Neural crest cell (in vitro differentiated cells): ENCODE measurements around the gene NFIX. TPM values are rescaled to one million over a fixed set of nuclear protein-coding genes. Genes with fewer than 3 reads are reported as not detected.

ENCODE experiments used
- DNase-seq: peaks from one replicate; pipeline ENCODE4 v3.0.0; 2021; ENCODE audit warnings: low read depth, mixed read lengths, low spot score
- H3K27ac Mint-ChIP-seq: one replicate; pipeline ENCODE4 v1.8.0; 2021; ENCODE audit warnings: mild to moderate bottlenecking, mixed read lengths; ENCODE audit not compliant: unreplicated experiment
- H3K27me3 Mint-ChIP-seq: 2 replicates; pipeline ENCODE4 v1.8.0; 2021; ENCODE audit warnings: low read depth, mild to moderate bottlenecking, mixed read lengths
- H3K36me3 Mint-ChIP-seq: 2 replicates; pipeline ENCODE4 v1.8.0; 2021; ENCODE audit warnings: low read depth, mild to moderate bottlenecking, mixed read lengths
- H3K4me1 Mint-ChIP-seq: 2 replicates; pipeline ENCODE4 v1.8.0; 2021; ENCODE audit warnings: mixed read lengths
- H3K4me3 Mint-ChIP-seq: one replicate; pipeline ENCODE4 v1.8.0; 2021; ENCODE audit warnings: mild to moderate bottlenecking, mixed read lengths
- H3K9me3 Mint-ChIP-seq: 2 replicates; pipeline ENCODE4 v1.8.0; 2021; ENCODE audit warnings: mixed read lengths
- total RNA-seq: library from RNA; stranded (reverse); gene quantifications from 2 replicates; pipeline ENCODE4 v1.2.1, GENCODE V29; 2021
- TF ChIP-seq, protein P1 (sequence below): fragments of 200-600 bp; sonication (generic); conservative IDR thresholded peaks from 2 replicates; pipeline ENCODE4 v1.5.0; 2021; ENCODE audit warnings: antibody characterized with exemption, mild to moderate bottlenecking

The NFIX gene
- total RNA-seq, 1 donor from 2014 or later: 0.68 TPM

DNA sequence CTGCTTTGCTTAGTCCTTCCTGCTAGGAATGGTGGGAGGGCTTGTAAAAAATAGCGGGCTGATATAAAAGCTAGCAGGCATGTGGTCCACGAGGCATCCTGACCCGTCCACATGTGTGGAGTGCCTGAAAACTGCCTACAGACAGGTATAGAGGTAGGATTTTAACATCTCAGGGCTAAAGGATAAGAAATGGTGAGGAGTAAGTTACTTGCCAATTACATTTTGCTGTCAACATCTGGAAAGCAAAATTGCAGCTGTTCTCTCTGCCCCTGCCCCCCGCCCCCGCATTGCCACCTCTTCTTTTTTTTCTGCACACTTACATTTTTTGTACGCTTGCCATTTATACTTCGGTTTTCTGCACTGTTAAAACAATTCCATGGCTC lies 21.0 kb downstream of the NFIX start:
- no peak overlapping the region for H3K27ac Mint-ChIP-seq
- no peaks in the 10 kb centered on the region for H3K36me3 Mint-ChIP-seq
- H3K4me3 Mint-ChIP-seq: no peak overlapping the region
- no peaks in the 10 kb centered on the region for H3K9me3 Mint-ChIP-seq
- no peak for DNase-seq
- peaks cover 99% of the 10 kb centered on the region for H3K27me3 Mint-ChIP-seq
- TF ChIP-seq, protein P1, sequence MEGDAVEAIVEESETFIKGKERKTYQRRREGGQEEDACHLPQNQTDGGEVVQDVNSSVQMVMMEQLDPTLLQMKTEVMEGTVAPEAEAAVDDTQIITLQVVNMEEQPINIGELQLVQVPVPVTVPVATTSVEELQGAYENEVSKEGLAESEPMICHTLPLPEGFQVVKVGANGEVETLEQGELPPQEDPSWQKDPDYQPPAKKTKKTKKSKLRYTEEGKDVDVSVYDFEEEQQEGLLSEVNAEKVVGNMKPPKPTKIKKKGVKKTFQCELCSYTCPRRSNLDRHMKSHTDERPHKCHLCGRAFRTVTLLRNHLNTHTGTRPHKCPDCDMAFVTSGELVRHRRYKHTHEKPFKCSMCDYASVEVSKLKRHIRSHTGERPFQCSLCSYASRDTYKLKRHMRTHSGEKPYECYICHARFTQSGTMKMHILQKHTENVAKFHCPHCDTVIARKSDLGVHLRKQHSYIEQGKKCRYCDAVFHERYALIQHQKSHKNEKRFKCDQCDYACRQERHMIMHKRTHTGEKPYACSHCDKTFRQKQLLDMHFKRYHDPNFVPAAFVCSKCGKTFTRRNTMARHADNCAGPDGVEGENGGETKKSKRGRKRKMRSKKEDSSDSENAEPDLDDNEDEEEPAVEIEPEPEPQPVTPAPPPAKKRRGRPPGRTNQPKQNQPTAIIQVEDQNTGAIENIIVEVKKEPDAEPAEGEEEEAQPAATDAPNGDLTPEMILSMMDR: no peak
- H3K4me1 Mint-ChIP-seq: peaks cover 16% of the 10 kb centered on the region

GRCh38 chr19:13016628-13017305 lies 21.5 kb downstream of the NFIX start:
- TF ChIP-seq, protein P1: no peak
- Mint-ChIP-seq H3K4me3 (no peak overlapping the region), H3K4me1 (peaks cover 16% of the 10 kb centered on the region), H3K27ac (no peak overlapping the region), H3K27me3 (peaks cover 99% of the 10 kb centered on the region), H3K9me3 (no peaks in the 10 kb centered on the region), H3K36me3 (no peaks in the 10 kb centered on the region)
- no peak for DNase-seq

- no peak overlapping the region for H3K27ac Mint-ChIP-seq
- H3K27me3 Mint-ChIP-seq: peaks cover 100% of the 10 kb centered on the region
These were observed 22.2 kb downstream of the NFIX start for GRCh38 chr19:13017306-13018034.

DNA sequence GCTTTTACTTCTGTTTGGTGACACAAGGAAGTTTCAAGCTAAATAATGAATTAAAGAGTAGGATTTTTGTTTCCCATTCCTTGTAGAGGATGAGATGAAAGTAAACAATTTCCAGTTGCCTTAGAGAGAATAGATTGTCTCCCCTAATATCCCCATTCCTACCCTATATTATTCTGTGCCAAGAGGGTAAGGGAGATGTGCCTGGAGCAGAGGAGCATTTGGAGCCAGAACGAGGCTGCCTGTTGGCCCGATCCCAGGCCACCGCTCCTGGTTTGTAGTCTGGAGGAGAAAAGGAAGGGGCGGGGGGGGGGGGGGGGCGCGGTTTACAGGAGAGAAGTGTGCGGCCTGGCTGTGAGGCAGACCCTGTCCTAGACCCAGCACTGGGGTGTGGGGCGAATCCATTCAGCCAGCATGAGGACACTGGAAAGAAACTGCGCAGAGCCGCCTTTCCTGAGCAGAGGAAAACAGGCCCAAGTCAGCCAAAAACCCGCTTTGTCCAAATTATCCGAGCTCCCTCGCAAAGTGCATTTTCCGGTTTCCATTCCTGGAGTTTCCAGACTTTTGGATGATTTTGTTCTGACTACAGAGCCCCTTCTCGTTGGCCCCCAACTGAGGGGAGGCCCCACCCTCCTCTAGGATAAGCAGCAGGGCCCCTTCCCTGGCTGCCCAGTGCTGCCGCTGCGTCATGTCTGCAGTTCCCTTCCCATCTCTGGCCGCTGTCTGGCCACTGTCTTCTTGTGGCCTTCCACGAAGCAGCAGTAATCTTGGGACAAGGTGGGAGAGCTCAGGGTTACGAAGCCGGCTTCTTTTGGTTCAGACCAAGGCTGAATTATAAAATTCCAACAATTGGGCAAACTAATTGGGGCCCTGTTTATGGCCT lies 23.0 kb downstream of the NFIX start:
- peaks cover 10% of the 10 kb centered on the region for H3K4me1 Mint-ChIP-seq
- H3K4me3 Mint-ChIP-seq: no peak overlapping the region
- peaks cover 100% of the 10 kb centered on the region for H3K27me3 Mint-ChIP-seq
- DNase-seq: no peak
- TF ChIP-seq, protein P1: no peak
- no peak overlapping the region for H3K27ac Mint-ChIP-seq
- no peaks in the 10 kb centered on the region for H3K9me3 Mint-ChIP-seq
- no peaks in the 10 kb centered on the region for H3K36me3 Mint-ChIP-seq

More at GRCh38 chr19:13017306-13018034, 22.2 kb downstream of the NFIX start:
- no peaks in the 10 kb centered on the region for H3K36me3 Mint-ChIP-seq
- TF ChIP-seq, protein P1: no peak
- peaks cover 16% of the 10 kb centered on the region for H3K4me1 Mint-ChIP-seq
- no peak overlapping the region for H3K4me3 Mint-ChIP-seq
- DNase-seq: no peak
- H3K9me3 Mint-ChIP-seq: no peaks in the 10 kb centered on the region

GRCh38 chr19:13019332-13019731 lies 24.1 kb downstream of the NFIX start:
- TF ChIP-seq, protein P1: no peak
- no peak overlapping the region for H3K4me3 Mint-ChIP-seq
- no peaks in the 10 kb centered on the region for H3K36me3 Mint-ChIP-seq
- no peaks in the 10 kb centered on the region for H3K9me3 Mint-ChIP-seq
- no peak overlapping the region for H3K27ac Mint-ChIP-seq
- H3K4me1 Mint-ChIP-seq: peaks cover 6% of the 10 kb centered on the region
- peaks cover 100% of the 10 kb centered on the region for H3K27me3 Mint-ChIP-seq
- DNase-seq: no peak
